ENCODE results near the gene ATP8A2.

Gene ATP8A2

DNA sequence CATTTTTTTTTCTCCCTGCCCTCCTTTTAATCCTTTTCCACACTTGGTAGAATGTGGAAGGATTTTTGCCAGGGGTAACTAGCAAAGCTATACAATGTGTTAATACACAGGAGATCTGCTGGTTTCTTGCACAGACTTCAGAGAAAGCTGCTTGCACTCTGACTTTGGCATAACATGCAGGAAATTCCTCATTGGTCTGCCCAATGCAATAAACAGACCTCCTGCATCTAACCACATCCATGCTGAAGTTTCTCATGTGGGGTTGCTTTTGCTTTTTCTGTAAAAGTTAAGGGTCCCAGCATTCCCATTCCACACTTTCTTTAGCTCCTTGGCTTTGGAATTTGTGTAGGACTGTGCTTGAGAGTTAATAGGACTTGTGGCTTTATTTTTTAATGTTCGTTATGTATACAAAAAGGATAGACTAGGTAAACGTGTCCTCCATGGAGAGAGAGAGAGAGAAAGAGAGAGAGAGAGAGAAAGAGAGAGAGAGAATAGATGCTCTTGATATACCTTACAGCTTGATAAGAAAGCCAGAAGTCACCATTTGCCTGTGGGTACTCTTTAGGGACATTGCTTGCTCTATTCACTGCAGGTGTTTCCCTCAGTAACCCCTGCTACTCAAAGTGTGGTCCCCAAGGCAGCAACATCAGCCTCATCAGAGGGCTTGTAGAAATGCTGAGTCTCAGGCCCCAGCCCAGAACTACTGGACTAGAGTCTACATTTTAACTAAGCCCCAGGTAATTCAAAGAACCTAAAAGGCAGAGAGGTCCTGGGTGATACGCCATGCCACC, 509.6 kb downstream of the ATP8A2 start:
- peaks cover 0 to 18% of the 10 kb centered on the region in 2 donors for H3K27me3 ChIP-seq
- TF ChIP-seq, protein P1, sequence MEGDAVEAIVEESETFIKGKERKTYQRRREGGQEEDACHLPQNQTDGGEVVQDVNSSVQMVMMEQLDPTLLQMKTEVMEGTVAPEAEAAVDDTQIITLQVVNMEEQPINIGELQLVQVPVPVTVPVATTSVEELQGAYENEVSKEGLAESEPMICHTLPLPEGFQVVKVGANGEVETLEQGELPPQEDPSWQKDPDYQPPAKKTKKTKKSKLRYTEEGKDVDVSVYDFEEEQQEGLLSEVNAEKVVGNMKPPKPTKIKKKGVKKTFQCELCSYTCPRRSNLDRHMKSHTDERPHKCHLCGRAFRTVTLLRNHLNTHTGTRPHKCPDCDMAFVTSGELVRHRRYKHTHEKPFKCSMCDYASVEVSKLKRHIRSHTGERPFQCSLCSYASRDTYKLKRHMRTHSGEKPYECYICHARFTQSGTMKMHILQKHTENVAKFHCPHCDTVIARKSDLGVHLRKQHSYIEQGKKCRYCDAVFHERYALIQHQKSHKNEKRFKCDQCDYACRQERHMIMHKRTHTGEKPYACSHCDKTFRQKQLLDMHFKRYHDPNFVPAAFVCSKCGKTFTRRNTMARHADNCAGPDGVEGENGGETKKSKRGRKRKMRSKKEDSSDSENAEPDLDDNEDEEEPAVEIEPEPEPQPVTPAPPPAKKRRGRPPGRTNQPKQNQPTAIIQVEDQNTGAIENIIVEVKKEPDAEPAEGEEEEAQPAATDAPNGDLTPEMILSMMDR (IDR thresholded peaks at IDR 0.05) = no peak
- DNase-seq = no peak
- H3K4me3 ChIP-seq = no peak overlapping the region
- H3K9me3 ChIP-seq = no peaks in the 10 kb centered on the region
- intact Hi-C loops (cut with DNase I; ENCODE audit: low total_unique reads) = no loop called here
- H3K27ac ChIP-seq = no peak overlapping the region
- H3K36me3 ChIP-seq = no peaks in the 10 kb centered on the region
- H3K4me1 ChIP-seq = peaks cover 0 to 9% (median 0%) of the 10 kb centered on the region in 4 donors

DNA sequence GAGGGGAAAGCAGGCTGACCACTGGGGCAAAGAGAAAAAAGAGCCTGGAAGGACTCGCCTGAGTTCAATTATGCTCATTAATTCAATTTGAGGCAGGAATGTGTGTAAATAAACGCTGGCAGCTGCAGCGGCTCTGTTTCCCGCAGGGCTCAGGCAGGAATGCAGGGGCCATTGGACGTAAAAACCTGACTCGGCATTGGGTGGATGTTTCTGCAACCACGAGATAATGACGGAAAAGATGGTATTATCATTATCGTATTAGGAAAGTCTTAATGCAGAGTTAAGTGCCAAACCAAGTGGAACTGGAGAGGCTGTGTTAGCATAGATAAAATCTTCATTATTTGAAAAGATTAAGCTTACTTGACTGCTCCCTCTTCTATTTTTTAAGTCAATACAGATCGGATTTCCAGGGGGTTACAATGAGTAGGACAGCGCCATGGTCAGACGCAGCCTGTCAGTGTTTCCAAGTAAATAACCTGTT, 510.2 kb downstream of the ATP8A2 start:
- intact Hi-C loops (cut with DNase I; ENCODE audit: low total_unique reads) = no loop called here
- Histone ChIP-seq H3K4me1 (peaks cover 0 to 9% (median 0%) of the 10 kb centered on the region in 4 donors), H3K9me3 (no peaks in the 10 kb centered on the region), H3K27ac (no peak overlapping the region), H3K36me3 (no peaks in the 10 kb centered on the region), H3K4me3 (no peak overlapping the region), H3K27me3 (peaks cover 0 to 18% of the 10 kb centered on the region in 2 donors)
- TF ChIP-seq, protein P1 (IDR thresholded peaks at IDR 0.05) = no peak
- DNase-seq = no peak

DNA sequence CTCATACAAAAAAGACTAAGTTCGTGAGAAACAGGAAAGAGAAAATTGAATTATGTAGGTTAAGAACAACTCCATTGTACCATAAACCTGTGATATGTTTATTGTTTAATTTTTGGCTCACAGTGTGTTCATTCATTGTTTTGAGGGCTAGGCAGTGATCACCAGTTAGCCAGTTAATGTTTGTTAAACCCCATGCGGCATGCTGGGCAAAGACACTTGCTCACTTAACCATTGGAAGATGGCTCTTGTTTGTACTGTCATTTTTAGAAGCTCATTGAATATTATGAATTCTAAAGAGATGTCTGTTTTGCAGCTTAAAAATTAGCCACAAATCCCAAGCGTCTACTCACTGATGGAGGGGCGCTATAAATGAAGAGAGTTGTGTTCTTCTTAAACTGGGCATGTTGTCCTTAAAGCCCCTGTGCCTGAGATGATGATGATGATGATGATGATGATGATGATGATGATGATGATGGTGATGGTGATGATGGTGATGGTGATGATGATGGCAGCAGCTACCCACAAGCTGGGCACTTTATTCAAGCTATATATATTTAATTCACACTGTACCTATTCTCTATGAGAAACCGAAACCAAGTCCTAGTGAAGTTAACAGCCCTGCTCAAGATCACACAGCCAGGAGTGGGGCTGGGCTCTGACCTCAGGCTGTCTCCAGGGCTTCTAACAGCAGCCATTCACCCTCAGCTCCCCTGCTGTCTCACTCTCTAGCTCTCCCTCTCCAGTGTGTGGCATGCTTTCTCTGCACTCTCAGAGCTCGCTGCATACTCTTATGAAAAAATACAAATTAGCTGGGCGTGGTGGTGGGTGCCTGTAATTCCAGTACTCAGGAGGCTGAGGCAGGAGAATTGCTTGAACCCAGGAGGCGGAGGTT, 510.9 kb downstream of the ATP8A2 start:
- Histone ChIP-seq H3K36me3 (no peaks in the 10 kb centered on the region), H3K4me1 (peaks cover 0 to 9% (median 0%) of the 10 kb centered on the region in 4 donors), H3K4me3 (no peak overlapping the region), H3K9me3 (no peaks in the 10 kb centered on the region), H3K27me3 (peaks cover 0 to 18% of the 10 kb centered on the region in 2 donors), H3K27ac (no peak overlapping the region)
- intact Hi-C loops (cut with DNase I; ENCODE audit: low total_unique reads) = no loop called here
- TF ChIP-seq, protein P1 (IDR thresholded peaks at IDR 0.05) = no peak
- DNase-seq = no peak

DNA sequence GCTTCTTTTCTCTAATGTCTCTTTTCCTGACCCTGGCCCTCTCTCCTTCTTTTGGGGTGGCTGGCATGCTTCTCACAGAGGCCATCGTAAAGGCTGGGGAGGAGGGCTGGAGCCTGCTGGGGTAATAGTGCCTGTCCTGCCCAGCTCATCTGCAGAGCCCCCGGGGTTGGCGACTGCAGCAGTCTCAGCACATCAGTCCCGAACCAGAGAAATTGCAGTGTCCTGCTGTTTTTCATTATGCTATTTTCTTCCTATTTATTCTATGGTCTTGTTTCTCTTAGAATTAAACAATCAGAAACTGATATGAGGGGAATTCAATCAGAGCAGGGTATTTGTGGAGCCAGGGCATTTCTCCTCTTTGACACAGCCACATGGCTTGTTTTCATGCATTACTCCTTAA, 513.6 kb downstream of the ATP8A2 start:
- TF ChIP-seq, protein P1 (IDR thresholded peaks at IDR 0.05) = no peak
- peaks cover 0 to 9% (median 0%) of the 10 kb centered on the region in 4 donors for H3K4me1 ChIP-seq
- no peak overlapping the region for H3K27ac ChIP-seq
- peaks cover 0 to 18% of the 10 kb centered on the region in 2 donors for H3K27me3 ChIP-seq
- intact Hi-C loops (cut with DNase I; ENCODE audit: low total_unique reads) = no loop called here
- no peaks in the 10 kb centered on the region for H3K36me3 ChIP-seq
- DNase-seq = no peak
- no peak overlapping the region for H3K4me3 ChIP-seq
- no peaks in the 10 kb centered on the region for H3K9me3 ChIP-seq

DNA sequence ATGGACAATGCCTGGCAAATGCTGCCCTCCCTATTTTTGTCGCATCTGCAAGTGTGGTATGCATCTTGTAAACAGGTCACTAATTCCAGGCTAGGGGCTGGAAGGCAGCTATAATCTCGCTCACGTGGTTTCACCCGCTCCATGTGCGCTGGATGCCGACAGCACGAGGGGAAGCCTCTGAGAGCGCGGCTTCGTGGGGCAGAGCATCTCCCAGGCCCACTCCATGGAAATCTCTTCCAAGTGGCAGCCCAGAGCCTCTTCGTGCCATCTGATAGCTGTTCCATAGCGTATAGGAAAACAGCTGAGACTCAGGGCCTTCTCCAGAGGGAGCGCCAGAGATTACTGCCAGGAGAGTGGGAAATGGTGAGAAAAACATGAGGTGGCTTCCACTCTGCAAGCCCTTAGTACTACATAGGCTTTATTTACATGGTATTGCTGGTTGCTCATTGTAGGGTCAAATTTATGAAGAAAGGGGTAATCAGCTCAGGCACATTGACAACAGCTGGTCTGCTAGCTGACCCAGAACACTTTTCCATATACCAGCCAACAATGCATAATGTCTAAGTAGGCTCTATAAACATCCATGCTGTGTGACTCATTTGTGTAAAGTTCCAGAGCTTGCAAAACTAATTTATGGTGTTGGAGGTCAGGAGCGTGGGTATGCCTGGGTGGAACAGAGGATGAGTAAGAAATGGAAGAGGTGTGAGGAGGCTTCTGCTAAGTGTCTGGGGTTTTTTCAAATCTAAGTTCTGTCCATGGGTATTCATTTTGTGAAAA, 514.9 kb downstream of the ATP8A2 start:
- TF ChIP-seq, protein P1 (IDR thresholded peaks at IDR 0.05) = no peak
- intact Hi-C loops (cut with DNase I; ENCODE audit: low total_unique reads) = loop anchor here (1.0 kb wide), 1 partner anchor 31 kb away; no protein-coding TSS in a partner anchor
- no peak overlapping the region for H3K4me3 ChIP-seq
- H3K36me3 ChIP-seq = no peaks in the 10 kb centered on the region
- H3K4me1 ChIP-seq = peaks cover 0 to 8% (median 0%) of the 10 kb centered on the region in 4 donors
- H3K9me3 ChIP-seq = no peaks in the 10 kb centered on the region
- no peak for DNase-seq
- no peak overlapping the region for H3K27ac ChIP-seq
- peaks cover 0 to 17% of the 10 kb centered on the region in 2 donors for H3K27me3 ChIP-seq

All from tibial artery (tissue), 4 donors.